Measurements from ENCODE around the gene SPARCL1. TPM values are rescaled to one million over a fixed set of nuclear protein-coding genes. Genes with fewer than 3 reads are reported as not detected.

SPARCL1 gene
- total and polyA plus RNA-seq, 2 experiments from 2014 or later, result not detected

DNA sequence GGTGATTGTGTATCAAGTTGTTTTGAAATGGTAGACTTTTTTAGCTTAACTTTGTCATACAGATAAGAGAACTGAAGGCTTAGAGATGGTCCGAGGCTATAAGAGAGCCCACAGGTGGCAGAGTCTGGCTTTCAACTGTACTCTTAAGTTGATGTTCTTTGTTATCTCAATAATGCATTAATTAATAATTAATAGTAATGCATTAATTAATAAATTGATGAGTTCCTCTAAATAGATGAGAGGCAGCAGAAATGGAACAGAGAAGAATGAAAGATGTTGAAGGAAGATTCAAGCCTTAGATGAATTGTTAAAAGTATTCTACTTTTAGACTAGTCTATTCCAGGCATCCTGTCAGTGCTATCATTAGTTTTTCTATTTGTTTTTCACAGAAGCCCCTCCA lies 84.4 kb downstream of the SPARCL1 start:
- Histone ChIP-seq H3K36me3 (peaks cover 34% of the 10 kb centered on the region), H3K4me3 (no peak overlapping the region), H3K27ac (no peak overlapping the region), H3K4me1 (ENCODE audit: low read depth) (no peaks in the 10 kb centered on the region), H3K9me3 (ENCODE audit: low read depth) (no peaks in the 10 kb centered on the region), H3K27me3 (no peaks in the 10 kb centered on the region)
- DNase-seq (ENCODE audit: low read depth in 1 of 2, low spot score in 1 of 2), result no peak
- TF ChIP-seq, protein P1, sequence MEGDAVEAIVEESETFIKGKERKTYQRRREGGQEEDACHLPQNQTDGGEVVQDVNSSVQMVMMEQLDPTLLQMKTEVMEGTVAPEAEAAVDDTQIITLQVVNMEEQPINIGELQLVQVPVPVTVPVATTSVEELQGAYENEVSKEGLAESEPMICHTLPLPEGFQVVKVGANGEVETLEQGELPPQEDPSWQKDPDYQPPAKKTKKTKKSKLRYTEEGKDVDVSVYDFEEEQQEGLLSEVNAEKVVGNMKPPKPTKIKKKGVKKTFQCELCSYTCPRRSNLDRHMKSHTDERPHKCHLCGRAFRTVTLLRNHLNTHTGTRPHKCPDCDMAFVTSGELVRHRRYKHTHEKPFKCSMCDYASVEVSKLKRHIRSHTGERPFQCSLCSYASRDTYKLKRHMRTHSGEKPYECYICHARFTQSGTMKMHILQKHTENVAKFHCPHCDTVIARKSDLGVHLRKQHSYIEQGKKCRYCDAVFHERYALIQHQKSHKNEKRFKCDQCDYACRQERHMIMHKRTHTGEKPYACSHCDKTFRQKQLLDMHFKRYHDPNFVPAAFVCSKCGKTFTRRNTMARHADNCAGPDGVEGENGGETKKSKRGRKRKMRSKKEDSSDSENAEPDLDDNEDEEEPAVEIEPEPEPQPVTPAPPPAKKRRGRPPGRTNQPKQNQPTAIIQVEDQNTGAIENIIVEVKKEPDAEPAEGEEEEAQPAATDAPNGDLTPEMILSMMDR (IDR thresholded peaks at IDR 0.05; ENCODE audit: low read depth, low read length), result no peak

DNA sequence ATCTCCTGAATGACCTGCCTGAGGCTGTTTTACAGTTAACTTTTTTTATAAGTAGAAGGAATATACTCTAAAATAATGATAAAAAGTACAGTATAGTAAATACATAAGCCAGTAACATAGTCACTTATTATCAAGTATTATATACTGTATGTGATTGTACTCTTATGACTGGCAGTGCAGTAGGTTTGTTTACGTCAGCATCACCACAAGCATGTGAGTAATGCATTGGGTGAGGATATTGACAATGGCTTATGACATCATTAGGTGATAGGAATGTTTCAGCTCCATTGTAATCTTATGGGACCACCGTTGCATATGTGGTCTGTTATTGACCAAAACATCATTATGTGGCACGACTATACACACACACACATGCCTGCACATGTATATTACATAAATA lies 86.3 kb downstream of the SPARCL1 start:
- Histone ChIP-seq H3K27ac (no peak overlapping the region), H3K4me3 (no peak overlapping the region), H3K27me3 (no peaks in the 10 kb centered on the region), H3K4me1 (ENCODE audit: low read depth) (no peaks in the 10 kb centered on the region), H3K9me3 (ENCODE audit: low read depth) (no peaks in the 10 kb centered on the region), H3K36me3 (peaks cover 38% of the 10 kb centered on the region)
- no peak for DNase-seq (ENCODE audit: low read depth in 1 of 2, low spot score in 1 of 2)
- TF ChIP-seq, protein P1 (IDR thresholded peaks at IDR 0.05; ENCODE audit: low read depth, low read length), result no peak

DNA sequence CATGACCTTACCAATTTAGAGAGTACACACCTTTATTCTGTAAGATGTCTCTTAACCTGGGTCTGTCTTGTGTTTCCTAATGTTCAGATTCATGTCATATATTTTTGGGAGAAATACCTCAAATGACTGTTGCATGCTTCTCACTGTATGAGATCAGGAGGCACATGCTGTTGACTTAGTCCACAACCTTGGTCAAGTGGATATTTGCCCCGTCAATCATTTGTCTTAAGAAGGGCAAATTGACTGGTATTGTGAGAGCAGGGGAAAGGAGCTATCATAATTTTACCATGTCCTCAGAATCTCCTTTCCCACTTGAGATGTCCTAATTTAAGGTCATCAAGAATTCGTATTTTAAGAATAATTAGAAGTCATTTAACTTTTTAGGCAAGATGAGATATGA lies 95.8 kb downstream of the SPARCL1 start:
- Histone ChIP-seq H3K36me3 (peaks cover 13% of the 10 kb centered on the region), H3K9me3 (ENCODE audit: low read depth) (no peaks in the 10 kb centered on the region), H3K27me3 (no peaks in the 10 kb centered on the region), H3K4me3 (no peak overlapping the region), H3K4me1 (ENCODE audit: low read depth) (no peaks in the 10 kb centered on the region), H3K27ac (no peak overlapping the region)
- DNase-seq (ENCODE audit: low read depth in 1 of 2, low spot score in 1 of 2), result no peak
- TF ChIP-seq, protein P1 (IDR thresholded peaks at IDR 0.05; ENCODE audit: low read depth, low read length), result no peak

DNA sequence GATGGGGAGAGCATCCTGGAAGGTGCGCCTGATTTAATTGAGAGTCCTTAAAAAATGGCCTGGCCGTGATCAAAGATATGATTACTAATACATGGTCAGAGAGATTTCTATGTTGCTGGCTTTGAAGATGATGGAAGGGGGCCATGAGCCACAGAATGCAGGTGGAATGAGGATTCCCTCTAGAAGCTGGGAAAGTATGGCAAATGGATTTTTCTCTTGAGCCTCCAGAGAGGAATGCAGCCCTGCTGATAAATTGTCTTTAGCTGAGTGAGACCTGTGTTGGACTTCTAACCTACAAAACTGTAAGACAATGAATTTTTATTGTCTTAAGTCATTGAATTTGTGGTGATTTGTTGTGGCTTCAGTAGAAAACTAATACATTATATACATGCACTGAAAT lies 99.1 kb downstream of the SPARCL1 start:
- TF ChIP-seq, protein P1 (IDR thresholded peaks at IDR 0.05; ENCODE audit: low read depth, low read length), result no peak
- Histone ChIP-seq H3K4me3 (no peak overlapping the region), H3K4me1 (ENCODE audit: low read depth) (no peaks in the 10 kb centered on the region), H3K27me3 (no peaks in the 10 kb centered on the region), H3K9me3 (ENCODE audit: low read depth) (no peaks in the 10 kb centered on the region), H3K27ac (no peak overlapping the region), H3K36me3 (no peaks in the 10 kb centered on the region)
- no peak for DNase-seq (ENCODE audit: low read depth in 1 of 2, low spot score in 1 of 2)

DNA sequence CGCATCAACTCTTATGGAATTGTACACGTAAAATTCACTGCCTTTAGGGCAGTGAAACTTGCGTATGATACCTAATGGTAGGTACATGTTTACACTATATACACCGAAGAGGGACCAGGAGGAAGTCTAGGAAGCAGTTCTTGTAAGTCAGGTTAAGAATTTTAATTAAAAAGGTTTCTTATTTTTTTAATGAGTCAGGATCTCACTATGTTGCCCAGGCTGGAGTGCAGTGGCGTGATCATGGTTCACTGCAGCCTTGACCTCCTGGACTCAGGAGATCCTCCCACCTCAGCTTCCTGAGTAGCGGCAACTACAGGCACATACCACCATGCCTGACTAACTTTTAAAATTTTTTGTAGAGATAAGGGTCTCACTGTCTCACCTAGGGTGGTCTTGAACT lies 100.2 kb downstream of the SPARCL1 start:
- TF ChIP-seq, protein P1 (IDR thresholded peaks at IDR 0.05; ENCODE audit: low read depth, low read length), result no peak
- H3K4me3 ChIP-seq, result no peak overlapping the region
- peaks cover 3% of the 10 kb centered on the region for H3K4me1 ChIP-seq (ENCODE audit: low read depth)
- no peaks in the 10 kb centered on the region for H3K27me3 ChIP-seq
- no peak overlapping the region for H3K27ac ChIP-seq
- H3K36me3 ChIP-seq, result no peaks in the 10 kb centered on the region
- DNase-seq (ENCODE audit: low read depth in 1 of 2, low spot score in 1 of 2), result no peak
- H3K9me3 ChIP-seq (ENCODE audit: low read depth), result no peaks in the 10 kb centered on the region

DNA sequence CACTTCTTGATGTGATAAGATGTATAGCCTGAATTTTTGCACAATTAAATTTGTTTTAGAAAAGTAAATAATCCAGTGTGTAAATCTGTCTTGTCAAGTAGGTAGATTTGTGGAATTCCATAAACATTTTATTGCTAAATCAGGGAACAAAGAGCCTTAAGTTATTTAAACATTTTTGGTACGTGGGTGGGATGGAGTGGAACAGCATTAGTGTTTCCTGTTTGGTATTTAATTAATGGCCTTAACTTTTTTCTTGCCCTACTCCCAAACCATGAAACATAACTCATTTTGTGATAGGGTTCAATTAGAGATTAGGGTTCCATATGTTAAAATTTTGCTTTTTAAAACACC lies 101.7 kb downstream of the SPARCL1 start:
- no peak for DNase-seq (ENCODE audit: low read depth in 1 of 2, low spot score in 1 of 2)
- Histone ChIP-seq H3K9me3 (ENCODE audit: low read depth) (no peaks in the 10 kb centered on the region), H3K4me3 (no peak overlapping the region), H3K36me3 (no peaks in the 10 kb centered on the region), H3K4me1 (ENCODE audit: low read depth) (peaks cover 10% of the 10 kb centered on the region), H3K27me3 (no peaks in the 10 kb centered on the region), H3K27ac (no peak overlapping the region)
- TF ChIP-seq, protein P1 (IDR thresholded peaks at IDR 0.05; ENCODE audit: low read depth, low read length), result no peak

All from cardiac muscle cell (in vitro differentiated cells and primary cell).